ENCODE measurements around the gene AMOTL1.

GRCh38 chr11:94794287-94795168 lies 26.4 kb downstream of the AMOTL1 start:
- TF ChIP-seq POLR2A (IDR thresholded peaks at IDR 0.05; ENCODE audit: low read depth, low read length) (no peak), CTCF (IDR thresholded peaks at IDR 0.05; ENCODE audit: extremely low read depth in 1 of 2, insufficient read depth in 1 of 2, low read depth in 1 of 2, low read length in 2 of 2) (no peak), POLR2AphosphoS5 (IDR thresholded peaks at IDR 0.05; ENCODE audit: insufficient read depth, low read depth, low read length) (peak; percentile 55), MYC (IDR thresholded peaks at IDR 0.05; ENCODE audit: low read depth, low read length) (no peak)

Measured in endothelial cell of umbilical vein (primary cell).